HG03442 (cell line): ENCODE data around the gene MAEL.

ENCODE experiments used
- ATAC-seq: cut with Tn5 transposase; IDR thresholded peaks from one replicate; pipeline ENCODE4 v1.9.1; 2021; ENCODE audit warnings: mild to moderate bottlenecking, moderate library complexity; ENCODE audit not compliant: unreplicated experiment

Gene MAEL

GRCh38 chr1:167054946-167055630 is 66.0 kb downstream of the MAEL start:
- ATAC-seq, result no peak

- no peak for ATAC-seq
These were observed 67.6 kb downstream of the MAEL start for GRCh38 chr1:167056529-167057231.

DNA sequence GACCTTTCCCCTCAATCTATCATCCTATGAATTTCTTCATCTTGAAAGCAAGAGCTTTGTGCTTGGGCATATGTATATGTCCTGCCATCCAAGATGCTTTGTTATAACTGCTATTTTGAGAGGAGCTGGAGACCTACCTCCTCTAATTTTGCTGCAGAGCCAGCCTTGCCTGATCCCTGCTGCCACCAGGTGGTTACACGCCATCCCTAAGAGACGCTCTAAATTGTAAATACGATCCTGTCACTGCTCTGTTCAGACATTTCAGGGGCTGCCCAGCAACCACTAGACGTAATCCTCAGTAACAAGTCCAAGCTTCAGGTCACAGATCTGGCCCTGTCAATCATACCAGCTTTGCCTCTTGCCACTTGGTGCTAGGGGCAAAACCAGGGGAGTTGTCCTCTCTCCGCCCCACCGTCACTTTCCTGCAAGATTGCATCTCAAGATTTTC is 68.2 kb downstream of the MAEL start:
- ATAC-seq, result peak; percentile 44

DNA sequence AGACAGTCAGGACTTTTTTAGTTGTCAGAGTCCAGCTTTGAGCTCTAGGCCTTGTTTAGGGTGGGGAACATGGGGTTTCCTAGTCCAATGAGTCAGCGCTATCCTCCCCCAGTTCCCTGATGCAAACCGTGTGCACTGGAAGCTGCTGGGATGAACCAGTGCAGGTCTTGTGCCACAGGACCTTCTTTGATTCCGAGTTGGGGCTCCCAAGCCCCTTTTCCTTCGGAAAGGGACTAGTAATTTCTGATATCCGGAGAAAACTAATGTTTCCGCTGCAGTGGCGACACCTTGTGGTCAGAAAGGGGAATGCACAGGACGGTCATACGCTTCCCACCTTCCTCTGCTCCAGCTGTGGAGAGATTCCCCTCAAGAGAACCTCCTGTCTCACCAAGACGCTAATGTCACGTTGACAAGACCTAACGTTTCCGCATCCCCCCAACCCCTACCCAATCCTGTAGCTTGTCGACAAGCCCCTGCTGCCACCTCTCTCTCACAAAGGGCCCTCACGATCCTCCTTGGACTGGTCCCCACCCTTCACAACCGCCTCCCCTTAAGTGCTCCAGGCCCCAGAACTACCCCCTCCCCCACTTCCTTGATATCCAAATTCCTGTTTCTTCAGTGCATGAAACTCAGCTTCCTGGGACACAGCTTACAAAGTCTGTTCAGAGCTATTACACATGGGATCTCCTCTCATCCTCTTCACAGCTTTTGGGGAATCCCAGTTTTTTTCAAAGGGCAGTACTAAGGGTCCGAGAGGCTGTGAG is 70.1 kb downstream of the MAEL start:
- no peak for ATAC-seq

GRCh38 chr1:167059809-167060107 is 70.7 kb downstream of the MAEL start:
- ATAC-seq, result no peak

- ATAC-seq, result no peak
These were observed 71.3 kb downstream of the MAEL start for GRCh38 chr1:167060141-167061072.

GRCh38 chr1:167061073-167061464 is 72.0 kb downstream of the MAEL start:
- no peak for ATAC-seq

- no peak for ATAC-seq
These were observed 75.5 kb downstream of the MAEL start for GRCh38 chr1:167064621-167065020.

- ATAC-seq, result no peak
These were observed 76.4 kb downstream of the MAEL start for GRCh38 chr1:167065471-167065870.

- ATAC-seq, result peak; percentile 83
These were observed 77.4 kb downstream of the MAEL start for GRCh38 chr1:167066333-167067122.

GRCh38 chr1:167067904-167068303 is 78.8 kb downstream of the MAEL start:
- ATAC-seq, result no peak

- no peak for ATAC-seq
These were observed 79.7 kb downstream of the MAEL start for GRCh38 chr1:167068761-167069160.

- ATAC-seq, result no peak
These were observed 82.2 kb downstream of the MAEL start for GRCh38 chr1:167071286-167071685.
